C4-2B (cell line): Measurements from ENCODE around the gene UBTD1.

Source experiments
- CTCF ChIP-seq: fragments of 450-650 bp; conservative IDR thresholded peaks from 2 replicates; pipeline ENCODE4 v1.5.1; 2017; ENCODE audit warnings: mild to moderate bottlenecking
- ZFX ChIP-seq: fragments of 450-650 bp; IDR thresholded peaks from 2 replicates; pipeline ENCODE4 v1.6.1; 2017

- no peak for TF ChIP-seq CTCF
- TF ChIP-seq ZFX: peak; percentile 20; the same call in 1 of the 2 replicates
Measured at GRCh38 chr10:97584060-97584797, 85.5 kb downstream of the UBTD1 start, which contains the start of gene HOGA1.
